HL-60 (cell line): ENCODE measurements around the gene C1orf210.

Experiments used
- CTCF ChIP-seq: IDR thresholded peaks from one replicate; pipeline ENCODE4 v1.5.1; 2011; ENCODE audit warnings: low read length, control low read depth, inconsistent platforms; ENCODE audit not compliant: insufficient read depth
- GABPA ChIP-seq: IDR thresholded peaks from 2 replicates; pipeline ENCODE4 v1.6.1; 2012; ENCODE audit warnings: low read depth
- POLR2AphosphoS5 ChIP-seq: IDR thresholded peaks from 2 replicates; pipeline ENCODE4 v1.6.1; 2012; ENCODE audit warnings: low read depth
- SPI1 ChIP-seq: IDR thresholded peaks from 2 replicates; pipeline ENCODE4 v1.6.1; 2012; ENCODE audit warnings: low read depth, mild to moderate bottlenecking, borderline replicate concordance

GRCh38 chr1:43251024-43251423, 34.4 kb downstream of the C1orf210 start:
- TF ChIP-seq CTCF (no peak), GABPA (no peak), POLR2AphosphoS5 (no peak), SPI1 (no peak)
